Stimulated activated CD4-positive, alpha-beta T cell treated with anti-CD3 and anti-CD28 coated beads, Interleukin-4, amount 100 ng/mL, for 1 hour (primary cell): ENCODE data around the gene OBP2A.
"Not testable (repeated sequence)": the region's sequence is repeated elsewhere in the genome, so short reads cannot be mapped to it uniquely, and the experiment has no call there.

ENCODE experiments used
- DNase-seq: peaks from one replicate; pipeline ENCODE4 v3.0.0-alpha.2; 2020

Gene OBP2A, protein sequence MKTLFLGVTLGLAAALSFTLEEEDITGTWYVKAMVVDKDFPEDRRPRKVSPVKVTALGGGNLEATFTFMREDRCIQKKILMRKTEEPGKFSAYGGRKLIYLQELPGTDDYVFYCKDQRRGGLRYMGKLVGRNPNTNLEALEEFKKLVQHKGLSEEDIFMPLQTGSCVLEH

DNA sequence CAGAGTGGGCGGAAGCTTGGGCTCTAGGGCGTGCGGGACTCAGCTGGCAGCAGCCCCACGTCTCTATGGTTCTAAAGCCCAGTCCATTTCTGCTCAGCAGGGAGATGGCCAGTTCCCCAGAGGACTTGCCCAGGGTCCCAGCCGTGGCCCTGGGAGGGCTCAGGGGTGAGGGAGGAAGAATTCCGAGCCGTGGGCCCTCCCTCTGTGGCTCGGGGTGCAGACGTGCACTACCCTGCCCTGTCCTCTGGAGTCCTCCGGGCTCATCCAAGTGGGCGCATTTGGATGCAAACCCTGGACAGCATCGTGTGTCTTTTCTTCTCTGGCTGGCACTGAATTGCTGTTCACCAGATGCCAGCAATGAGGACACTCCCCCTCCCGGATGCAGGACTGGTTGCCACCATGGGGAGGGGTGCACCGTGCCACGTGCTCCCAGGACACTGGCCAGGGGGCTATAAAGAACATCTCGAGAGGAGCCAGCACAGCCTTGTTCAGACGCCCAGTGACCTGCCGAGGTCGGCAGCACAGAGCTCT, at the start of gene OBP2A:
TSS of gene OBP2A (plus strand) at position 481 of the 531 bp plus-strand sequence. CDS start 55 bp downstream, outside the sequence.
- DNase-seq = not testable (repeated sequence)

DNA sequence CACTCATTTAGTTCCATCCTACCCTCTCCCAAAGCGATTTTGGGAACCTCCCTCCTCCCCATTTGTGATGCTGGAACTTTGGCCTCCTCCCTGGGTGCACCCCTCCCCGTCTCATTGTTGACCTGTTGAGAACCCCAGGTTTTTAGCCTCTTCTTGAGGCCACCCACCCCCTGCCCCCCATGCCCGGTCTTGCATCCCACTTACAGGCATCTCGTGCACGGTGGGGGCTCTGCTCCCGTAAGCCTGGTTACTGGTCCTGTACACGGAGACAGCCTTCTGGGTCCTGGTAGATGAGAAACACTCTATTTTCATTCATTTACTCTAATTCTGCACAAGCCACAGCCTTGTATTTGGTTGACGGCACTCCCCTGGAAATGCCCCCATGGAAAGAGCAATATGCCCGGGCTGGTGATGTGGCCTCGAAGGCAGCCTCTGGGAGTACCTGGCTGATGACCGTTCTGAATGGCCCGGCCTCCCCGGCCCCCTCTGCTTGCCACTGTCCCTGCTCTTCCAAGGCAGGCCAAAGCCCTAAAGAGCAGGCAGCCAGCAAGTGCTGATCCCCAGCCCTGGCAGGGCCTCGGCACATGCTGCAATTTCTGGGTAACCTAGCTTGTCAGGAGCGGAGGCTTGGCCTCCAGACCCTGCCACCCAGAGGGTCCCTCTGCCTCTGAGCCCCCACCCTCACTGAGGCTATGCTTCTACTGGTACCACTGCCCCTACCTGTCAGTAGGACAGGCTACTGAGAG, 47.4 kb upstream of the OBP2A start:
- no peak for DNase-seq

DNA sequence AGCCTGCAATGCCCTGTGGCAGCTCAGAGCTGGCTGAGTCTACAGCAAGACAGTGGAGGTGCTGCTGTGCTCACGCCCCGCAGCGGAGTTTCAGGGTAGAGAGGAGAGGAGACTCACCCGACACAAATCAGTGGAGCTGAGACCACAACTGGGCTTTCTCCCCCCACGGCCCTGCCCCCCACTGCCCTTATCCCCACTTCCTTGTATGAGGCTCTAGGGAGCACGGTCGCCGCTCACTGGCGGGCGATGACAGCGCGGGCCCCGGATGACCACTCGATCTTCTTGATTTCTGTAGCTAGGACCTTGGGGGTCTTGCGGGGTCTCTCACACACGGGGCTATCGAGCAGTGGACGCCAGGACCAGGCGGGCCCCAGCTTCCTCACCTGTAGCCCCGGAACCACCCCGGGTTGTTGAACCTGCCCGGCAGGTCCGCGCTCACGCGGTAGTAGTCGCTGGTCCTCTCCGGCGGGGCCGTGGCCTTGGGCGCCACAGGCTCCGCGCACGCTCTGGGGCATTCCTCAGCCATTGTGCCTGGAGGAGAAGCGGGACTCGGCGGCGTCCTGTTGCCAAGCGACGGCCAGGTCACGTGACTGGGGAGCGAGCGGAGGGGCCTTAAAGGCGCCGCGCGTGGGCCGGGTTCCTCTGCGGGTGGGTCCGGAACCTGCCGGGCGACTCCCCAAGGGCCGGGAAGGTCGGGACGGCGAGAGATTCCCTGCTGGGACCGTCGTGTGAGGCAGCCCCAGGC, 46.4 kb upstream of the OBP2A start:
- DNase-seq = peak; percentile 92

DNA sequence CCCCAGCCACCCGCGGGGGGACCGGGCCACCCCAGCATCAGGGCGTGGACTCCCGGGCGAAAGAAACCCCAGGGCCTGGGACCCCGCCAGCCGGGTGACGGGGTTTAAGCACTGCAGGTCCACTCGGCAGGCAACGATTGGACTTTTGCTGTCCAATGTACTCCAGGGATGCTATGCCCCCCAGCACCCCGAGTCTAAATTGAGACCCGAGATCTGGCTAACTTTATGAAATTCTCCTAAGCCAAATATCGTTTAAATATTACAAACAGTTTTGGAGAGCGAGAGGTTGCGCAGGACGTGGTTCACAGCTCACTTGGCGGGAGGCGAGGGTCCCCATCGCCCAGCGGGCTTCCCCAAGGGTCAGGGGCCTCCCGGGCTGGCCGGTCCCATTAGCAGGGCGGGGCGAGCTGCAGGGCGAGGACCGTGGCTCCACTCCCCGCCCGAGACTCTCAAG, 45.8 kb upstream of the OBP2A start:
- DNase-seq = no peak

DNA sequence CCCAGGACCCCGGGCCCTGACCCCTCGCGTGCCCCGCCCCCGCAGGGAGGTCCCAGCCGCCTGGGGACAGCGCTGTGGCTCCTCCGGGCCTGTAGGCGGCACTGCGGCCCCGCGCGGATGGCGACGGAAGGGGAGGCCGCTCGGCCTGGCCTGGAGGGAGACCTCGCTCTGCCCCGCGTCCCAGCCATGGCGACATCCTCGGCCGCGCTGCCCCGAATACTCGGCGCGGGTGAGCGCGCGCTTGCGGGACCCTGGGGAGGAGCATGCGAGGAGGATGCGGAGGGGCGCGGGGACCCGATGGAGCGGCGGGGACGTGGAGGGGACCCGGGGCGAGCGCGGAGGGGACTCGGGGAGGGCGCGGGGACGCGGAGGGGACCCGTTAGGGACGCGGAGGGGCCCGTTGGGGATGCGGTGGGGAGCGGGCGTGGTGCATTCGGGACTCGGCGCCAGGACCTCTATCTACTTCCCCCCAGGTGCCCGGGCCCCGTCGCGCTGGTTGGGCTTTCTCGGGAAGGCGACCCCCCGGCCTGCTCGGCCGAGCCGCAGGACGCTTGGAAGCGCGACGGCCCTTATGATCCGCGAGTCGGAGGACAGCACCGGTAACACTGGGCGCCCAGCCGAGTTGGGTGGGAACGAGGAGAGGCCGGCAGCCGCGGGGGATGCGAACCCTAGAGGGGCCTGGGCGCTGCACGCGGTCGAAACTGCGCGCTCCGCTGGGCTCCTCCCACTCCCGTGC, 45.2 kb upstream of the OBP2A start, which contains the start of gene MRPS2:
TSS of gene MRPS2 (plus strand) at position 158 of the 736 bp plus-strand sequence. CDS start at position 187, 29 bp downstream.
- DNase-seq = peak; percentile 84

DNA sequence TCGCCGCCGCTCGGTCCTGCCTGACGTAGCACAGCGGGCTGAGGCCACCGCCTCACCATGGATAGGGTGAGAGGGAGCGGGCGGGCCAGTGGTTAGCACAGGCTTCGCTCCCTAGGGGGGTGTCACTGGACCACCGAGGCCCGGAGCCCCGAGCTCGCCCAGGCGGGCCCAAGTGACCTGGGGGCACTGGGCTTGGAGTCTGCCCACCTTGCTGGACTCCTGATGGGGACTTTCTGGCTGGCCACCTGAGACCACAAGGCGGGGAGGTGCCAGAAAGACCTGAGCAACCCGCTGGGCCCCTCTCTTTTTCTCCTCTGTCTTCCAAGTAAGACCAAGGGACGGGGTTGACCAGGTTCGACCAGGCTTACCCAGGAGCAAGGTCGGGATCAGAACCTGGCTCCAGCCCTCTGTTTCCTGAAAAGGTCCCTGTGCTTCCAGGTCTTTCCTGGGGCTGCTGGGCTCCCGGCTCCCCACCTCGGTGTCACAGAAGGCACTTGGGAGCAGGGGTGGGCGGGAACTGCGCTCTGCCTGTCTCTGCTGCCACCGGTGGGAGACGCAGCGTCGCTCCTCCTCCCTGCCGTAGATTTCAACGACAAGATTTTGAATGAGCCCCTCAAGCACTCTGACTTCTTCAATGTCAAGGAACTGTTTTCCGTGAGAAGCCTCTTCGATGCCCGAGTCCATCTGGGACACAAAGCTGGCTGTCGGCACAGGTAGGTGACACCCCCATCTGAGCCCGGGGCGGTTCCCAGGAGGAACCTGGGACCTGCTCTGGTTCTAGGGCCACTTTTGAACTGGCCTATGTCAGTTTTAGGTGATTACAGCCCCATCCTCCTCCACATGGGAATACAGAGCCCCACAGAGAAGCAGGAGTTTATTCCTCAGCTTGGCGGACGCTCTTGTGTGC, 44.4 kb upstream of the OBP2A start:
- DNase-seq = no peak

DNA sequence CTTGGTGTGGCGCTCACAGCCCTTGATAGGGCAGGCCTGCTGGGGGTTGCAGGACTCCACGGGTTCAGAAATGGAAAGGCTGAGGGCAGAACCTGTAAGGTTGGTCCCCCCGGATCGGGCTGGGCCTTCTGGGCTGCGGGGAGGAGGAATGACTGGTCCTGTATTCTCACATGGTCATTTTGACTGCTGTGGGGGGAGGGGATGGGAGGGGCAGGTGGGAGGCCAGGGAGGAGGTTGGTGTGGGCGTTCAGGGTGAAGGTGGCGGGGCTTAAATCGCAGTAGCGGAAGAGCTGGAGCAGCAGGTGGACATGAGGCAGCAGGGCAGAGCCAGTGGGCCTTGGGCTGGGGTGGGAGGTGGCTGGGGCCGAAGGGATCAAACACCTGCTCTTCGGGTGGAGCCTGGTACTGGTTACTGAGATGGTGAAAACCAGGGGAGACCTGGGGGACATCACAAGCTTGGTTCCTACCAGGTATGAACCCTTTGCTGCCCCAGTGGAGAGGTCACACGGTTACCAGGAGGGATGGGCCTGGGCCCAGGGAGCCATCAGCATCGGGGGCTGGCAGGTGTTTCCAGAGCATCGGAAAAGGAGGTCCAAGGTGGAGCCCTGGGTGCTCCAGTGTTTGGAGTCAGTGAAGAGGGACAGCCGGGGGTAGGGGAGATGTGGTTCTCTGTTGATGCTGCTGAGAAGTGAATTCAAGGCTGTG, 43.6 kb upstream of the OBP2A start:
- no peak for DNase-seq

DNA sequence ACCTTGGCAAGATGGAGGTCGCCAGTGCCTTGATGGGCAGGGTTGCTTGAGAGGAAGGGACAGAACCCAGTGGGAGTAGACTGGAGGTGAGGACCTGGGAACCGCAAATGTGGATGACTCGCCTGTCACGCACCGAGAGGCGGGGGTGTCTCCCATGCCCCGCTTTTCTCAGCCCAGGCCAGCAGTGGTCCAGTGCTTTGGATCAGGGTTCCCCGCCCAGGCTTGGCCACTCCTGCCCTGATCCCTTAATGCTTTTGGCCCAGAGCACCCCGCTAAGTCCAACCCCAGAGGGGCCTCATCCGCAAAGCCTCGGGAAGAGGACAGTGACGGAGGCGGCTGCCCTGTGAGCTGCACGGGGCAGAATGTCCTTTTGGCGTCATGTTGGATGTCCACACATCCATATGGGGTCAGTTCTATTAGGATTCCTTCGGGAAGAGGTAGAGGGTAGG, 43.0 kb upstream of the OBP2A start:
- DNase-seq = no peak

DNA sequence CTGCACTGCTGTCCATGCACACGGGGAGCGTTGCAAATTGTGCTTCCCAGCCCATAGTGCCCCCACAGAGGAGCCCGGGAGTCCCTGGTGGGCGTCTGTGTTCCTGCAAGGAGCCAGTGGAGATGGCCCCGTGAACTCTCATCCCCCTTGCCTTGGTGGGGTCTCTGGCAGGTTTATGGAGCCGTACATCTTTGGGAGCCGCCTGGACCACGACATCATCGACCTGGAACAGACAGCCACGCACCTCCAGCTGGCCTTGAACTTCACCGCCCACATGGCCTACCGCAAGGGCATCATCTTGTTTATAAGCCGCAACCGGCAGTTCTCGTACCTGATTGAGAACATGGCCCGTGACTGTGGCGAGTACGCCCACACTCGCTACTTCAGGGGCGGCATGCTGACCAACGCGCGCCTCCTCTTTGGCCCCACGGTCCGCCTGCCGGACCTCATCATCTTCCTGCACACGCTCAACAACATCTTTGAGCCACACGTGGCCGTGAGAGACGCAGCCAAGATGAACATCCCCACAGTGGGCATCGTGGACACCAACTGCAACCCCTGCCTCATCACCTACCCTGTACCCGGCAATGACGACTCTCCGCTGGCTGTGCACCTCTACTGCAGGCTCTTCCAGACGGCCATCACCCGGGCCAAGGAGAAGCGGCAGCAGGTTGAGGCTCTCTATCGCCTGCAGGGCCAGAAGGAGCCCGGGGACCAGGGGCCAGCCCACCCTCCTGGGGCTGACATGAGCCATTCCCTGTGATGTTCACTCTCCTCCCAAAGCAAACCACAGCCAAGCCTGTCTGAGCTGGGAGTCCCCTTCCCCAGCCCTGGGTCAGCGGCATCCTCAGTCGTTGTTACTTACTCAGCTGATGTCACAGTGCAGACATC, 42.3 kb upstream of the OBP2A start:
- no peak for DNase-seq

DNA sequence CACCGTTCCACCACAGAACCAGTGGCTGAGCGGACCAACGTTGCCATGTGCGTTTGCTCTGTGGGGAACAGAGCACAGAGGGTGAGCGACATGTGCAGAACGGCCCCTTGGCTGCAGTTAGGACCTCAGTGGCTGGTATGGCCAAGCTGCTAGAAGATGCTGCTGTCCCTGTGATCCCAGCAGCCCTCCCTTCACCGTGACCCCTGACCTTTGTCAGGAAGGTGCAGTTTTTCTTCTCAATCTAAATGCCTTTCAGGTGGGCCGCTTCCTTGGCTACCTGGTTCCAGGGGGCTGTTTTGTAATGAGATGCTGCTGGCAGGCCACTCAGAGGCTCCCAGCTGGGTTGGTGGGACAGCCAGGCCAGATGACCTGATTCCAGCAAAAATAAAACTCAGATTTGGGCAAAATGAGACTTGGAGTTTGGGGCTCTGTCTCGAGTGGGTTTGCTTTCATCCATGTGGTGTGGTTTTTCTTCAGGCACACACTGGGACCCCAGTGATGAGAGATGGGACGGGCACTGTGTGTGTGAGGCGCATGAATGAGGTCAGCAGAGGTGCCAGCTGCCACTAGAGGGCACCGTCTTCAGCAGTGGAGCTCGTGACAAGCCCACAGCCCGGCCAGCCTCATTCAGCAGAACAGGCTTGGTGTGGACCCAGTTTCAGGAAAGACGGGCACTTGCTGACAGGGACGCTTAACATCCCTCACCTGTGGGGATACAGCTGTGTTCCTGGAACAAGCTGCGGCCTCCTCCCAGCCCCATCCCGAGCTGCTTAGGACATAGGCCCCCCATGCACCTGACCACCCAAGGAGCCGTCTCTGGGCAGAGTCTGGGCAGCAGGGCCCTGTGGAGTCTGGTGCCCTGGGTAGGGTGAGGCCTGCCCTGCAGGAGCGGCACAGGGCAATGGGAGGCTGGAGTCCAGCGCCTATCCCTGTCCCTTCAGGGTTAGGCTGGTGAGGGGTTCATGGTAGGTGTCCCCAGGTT, 41.4 kb upstream of the OBP2A start:
- peak; percentile 65 for DNase-seq

DNA sequence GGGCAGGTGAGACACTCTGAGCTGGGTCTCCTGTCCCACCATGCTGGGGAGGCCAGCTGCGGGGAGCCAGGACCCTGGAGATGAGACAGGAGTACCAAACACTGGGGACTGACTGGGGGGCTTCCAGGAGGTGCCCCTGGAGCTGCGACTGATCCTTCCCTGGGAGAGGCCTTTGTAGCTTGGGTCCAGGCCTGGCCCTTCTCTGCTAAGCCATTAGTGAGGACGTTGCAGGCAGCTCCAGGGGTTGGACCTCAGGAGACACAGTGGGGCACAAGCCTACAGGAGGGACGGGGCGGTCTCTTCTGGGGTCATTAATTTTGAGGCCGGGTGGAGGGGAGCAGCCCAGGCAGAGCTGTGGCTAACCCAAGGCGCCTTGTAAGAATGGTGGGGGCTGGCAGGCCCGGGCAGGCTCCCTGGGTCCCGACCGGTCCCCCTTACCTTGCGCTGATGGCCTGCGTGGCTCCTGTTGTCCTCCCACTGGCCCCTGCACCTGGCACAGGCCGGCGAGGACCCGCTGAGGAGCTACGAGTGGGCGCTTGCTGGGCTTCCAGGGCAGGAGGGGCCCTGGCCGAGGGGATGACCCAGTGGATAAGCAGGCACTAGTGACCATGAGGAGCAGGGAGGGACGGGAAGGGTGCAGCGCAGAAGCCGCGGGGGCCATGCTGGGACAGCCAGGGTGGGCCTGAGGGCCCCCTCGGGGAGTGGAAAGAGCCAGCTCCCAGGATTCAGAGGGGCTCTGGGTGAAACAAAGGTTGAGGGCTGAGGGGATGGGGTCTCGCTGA, 40.3 kb upstream of the OBP2A start:
- DNase-seq = no peak

DNA sequence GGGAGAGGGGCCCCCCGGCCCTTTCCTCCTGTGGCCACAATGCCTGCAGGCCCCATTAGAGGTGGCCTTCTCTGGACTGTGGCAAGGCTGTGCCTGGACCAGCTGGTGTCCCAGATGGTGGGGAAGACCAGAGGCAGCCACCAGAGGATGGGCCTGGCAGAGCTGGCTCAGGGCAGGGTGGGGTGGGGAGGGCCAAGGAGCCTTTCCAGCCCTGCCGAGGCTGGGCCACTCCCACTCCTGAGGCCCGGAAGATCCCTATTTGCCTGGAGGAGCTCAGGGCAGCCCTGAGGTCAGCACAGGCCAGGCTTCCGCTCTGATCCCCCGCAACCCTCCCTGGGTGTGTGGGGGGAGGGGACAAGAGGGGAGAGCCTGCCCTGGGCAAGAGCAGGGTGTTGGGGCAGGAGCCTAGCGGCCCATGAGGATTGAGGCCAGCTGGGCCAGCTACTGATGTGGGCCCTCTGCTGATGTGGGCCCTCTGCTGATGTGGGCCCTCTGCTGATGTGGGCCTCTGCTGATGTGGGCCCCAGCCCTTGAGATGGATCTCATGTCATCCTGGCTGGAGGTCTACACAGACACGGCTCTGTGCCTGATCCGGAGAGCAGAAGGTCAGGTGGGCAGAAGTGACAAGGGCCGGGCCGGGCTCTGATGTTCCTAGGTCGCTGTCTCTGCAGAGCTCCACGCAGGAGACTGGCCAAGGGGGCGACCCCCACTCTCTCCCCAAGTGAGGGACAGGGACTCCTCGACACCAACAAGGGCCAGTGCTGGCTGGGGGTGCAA, 39.4 kb upstream of the OBP2A start:
- DNase-seq = no peak

DNA sequence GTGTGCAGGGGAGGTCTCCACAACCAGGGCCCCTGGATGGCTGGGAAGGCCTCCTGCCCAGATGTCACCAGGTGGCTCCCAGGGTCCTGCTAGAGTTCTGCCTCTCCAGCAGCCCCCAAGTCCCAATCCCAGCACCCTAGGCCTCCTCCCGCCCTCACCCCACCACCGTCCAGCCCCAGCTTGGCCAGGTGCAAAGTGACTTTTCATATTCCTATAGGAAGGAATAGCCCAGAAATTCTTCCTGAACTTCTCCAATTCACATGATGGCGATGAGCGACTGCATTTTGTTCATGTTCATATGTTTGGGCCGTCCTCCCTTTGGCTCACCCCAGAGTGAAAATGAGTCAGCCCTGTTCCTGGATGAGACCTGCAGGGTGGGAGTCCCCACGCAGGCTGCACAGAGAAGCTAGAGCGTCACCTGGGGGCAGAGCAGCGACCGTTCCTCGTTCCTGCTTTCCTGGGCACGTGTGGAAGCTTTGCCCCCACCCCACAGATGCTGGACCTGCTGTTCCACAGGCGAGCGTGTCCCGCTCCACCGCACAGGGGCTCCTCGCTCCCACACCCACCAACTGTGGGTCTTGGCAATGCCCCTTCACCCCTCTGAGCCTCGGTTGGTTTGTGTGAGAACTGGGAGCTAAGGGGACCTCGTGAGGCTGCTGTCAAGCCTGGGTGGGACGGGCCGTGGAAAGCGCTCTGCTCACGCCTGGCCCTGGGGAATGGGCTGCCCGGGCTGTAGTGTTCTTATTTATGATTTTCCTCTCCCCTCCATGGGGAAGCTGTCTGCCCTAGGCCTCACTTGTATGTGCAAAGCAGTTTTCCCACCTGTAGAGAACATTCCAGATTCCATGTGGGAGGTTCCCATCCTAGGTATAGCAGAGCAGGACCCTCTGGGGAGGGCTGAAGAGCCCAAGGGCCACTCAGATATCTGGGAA, 38.6 kb upstream of the OBP2A start:
- DNase-seq = no peak

DNA sequence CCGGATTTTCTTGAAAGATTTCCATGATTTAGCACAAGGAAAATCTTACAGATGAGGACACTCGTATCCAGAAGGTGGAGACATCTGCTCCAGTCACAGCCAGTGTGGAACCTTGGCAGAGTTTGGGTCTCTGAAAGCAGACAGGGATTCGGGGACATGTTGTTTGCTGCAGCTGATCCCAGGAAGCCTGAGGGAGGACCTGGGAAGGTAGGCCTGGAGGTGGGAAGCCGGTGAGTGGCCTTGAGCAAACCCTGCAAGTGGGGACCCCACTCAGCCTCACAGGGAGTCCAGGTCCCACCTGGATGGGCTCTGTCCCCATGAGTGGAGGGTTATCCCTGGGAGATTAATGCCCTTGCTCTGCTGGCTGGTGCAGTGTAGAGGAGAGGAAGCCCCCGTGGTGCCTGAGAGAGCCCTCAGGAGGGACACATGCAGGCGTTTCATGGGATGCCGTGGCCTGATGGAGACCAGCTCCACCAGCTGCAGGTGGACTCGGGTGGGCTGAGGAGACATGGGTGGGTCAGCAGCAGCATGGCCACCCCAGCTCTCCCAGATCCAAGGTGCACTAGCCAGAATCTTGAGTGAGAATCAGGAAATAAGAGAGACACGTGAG, 37.6 kb upstream of the OBP2A start:
- no peak for DNase-seq

DNA sequence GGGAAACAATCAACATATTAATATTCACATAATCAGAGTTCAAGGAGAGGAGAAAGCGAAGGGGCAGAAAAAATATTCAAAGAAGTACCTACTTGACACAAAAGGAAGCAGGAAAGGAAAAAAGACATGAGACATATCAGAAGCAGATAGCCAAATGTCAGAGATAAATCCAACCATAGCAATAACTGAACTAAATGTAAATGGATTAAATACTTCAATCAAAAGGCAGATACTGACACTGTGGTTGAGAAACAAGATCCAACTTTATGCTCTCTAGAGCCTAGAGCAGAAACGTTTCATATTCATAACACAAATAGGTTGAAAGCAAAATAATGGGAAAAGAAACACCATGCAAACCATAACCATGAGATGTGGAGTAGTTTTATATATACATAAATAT, 36.5 kb upstream of the OBP2A start:
- no peak for DNase-seq
